Calu3 (cell line): ENCODE results near the gene CRB1. TPM values are rescaled to one million over a fixed set of nuclear protein-coding genes. Genes with fewer than 3 reads are reported as not detected.

Experiments
- BruUV-seq: library from RNA; stranded (reverse); fragments of 400-500 nt; replicated peaks from 2 replicates; lab custom pipeline; 2021; lab: Mats Ljungman, UMichigan
- CTCF ChIA-PET: fragments of 300-600 bp; sonication (Branson Sonifier 250); formaldehyde crosslinking; loops from one replicate; lab custom pipeline; 2022; ENCODE audit warnings: antibody characterized with exemption; lab: Charles Lee
- DNase-seq: peaks from one replicate; pipeline ENCODE4 v3.0.0; 2022
- H3K27ac Mint-ChIP-seq: one replicate; pipeline ENCODE4 v1.8.0; 2022; ENCODE audit warnings: mixed read lengths; ENCODE audit not compliant: unreplicated experiment
- H3K27me3 Mint-ChIP-seq: one replicate; pipeline ENCODE4 v1.8.0; 2022; ENCODE audit warnings: mixed read lengths; ENCODE audit not compliant: unreplicated experiment
- H3K36me3 Mint-ChIP-seq: one replicate; pipeline ENCODE4 v1.8.0; 2022; ENCODE audit warnings: mild to moderate bottlenecking, moderate library complexity, mixed read lengths; ENCODE audit not compliant: insufficient read depth, unreplicated experiment
- H3K4me1 Mint-ChIP-seq: one replicate; pipeline ENCODE4 v1.8.0; 2022; ENCODE audit warnings: mild to moderate bottlenecking, low read depth, mixed read lengths; ENCODE audit not compliant: unreplicated experiment
- H3K4me3 Mint-ChIP-seq: one replicate; pipeline ENCODE4 v1.8.0; 2022; ENCODE audit warnings: mild to moderate bottlenecking, low read depth, moderate library complexity, mixed read lengths; ENCODE audit not compliant: unreplicated experiment
- H3K9me3 Mint-ChIP-seq: one replicate; pipeline ENCODE4 v1.8.0; 2022; ENCODE audit warnings: low read depth, mixed read lengths; ENCODE audit not compliant: unreplicated experiment
- CTCF ChIP-seq: fragments of 200-600 bp; IDR thresholded peaks from one replicate; pipeline ENCODE4 v1.8.0; 2022; ENCODE audit warnings: antibody characterized with exemption; ENCODE audit not compliant: unreplicated experiment
- intact Hi-C: fragments of 100-400 bp; cut with micrococcal nuclease; formaldehyde crosslinking; loops from one replicate; pipeline ENCODE4 v1.10.0; 2022; ENCODE audit not compliant: unreplicated experiment
- total RNA-seq: library from RNA; stranded (reverse); gene quantifications from 2 replicates; pipeline ENCODE4 v1.2.3, GENCODE V29; 2022

CRB1 gene
- total RNA-seq, 1 experiment from 2014 or later: not detected

GRCh38 chr1:197224160-197224559 is 43.9 kb upstream of the CRB1 start:
- H3K4me1 Mint-ChIP-seq: peaks cover 12% of the 10 kb centered on the region
- H3K27ac Mint-ChIP-seq: no peak overlapping the region
- H3K36me3 Mint-ChIP-seq: peaks cover 7% of the 10 kb centered on the region
- intact Hi-C loops: loop anchor here (1.0 kb wide), 2 partner anchors 90 to 133 kb away; no protein-coding TSS in a partner anchor
- no TSS peak for BruUV-seq
- DNase-seq: no peak
- TF ChIP-seq CTCF: peak; percentile 49
- no peaks in the 10 kb centered on the region for H3K9me3 Mint-ChIP-seq
- H3K27me3 Mint-ChIP-seq: no peaks in the 10 kb centered on the region
- CTCF ChIA-PET: interaction anchor here (0.6 to 2.4 kb wide), 11 partner anchors 10 to 226 kb away, joined by 3 to 18 read pairs (median 6); no protein-coding TSS in a partner anchor
- H3K4me3 Mint-ChIP-seq: no peak overlapping the region

DNA sequence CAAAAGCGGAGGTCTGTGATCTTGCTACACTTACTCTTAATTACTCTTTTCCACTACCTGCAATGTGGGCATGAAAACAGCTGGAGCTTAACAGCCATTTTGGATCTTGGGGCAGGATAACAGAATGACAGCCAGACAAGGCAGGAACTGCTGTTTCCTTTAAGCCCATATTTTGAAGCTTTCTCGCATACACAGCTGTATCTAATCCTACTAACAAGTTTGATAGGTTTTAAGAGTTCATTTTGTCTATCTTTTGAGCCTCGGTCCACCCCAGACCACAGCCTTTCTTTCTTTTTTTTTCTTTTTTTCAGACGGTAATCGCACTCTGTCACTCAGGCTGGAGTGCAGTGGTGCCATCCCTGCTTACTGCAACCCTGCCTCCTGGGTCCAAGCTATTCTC is 42.4 kb upstream of the CRB1 start:
- Mint-ChIP-seq H3K9me3 (no peaks in the 10 kb centered on the region), H3K27me3 (no peaks in the 10 kb centered on the region), H3K4me3 (no peak overlapping the region), H3K36me3 (peaks cover 7% of the 10 kb centered on the region), H3K4me1 (peaks cover 12% of the 10 kb centered on the region), H3K27ac (no peak overlapping the region)
- BruUV-seq: no TSS peak
- no peak for DNase-seq
- no peak for TF ChIP-seq CTCF
- intact Hi-C loops: loop anchor here (1.0 kb wide), 1 partner anchor 110 kb away; no protein-coding TSS in a partner anchor
- CTCF ChIA-PET: no interaction called here

- TF ChIP-seq CTCF: no peak
- H3K27ac Mint-ChIP-seq: no peak overlapping the region
- H3K27me3 Mint-ChIP-seq: no peaks in the 10 kb centered on the region
- no peaks in the 10 kb centered on the region for H3K4me1 Mint-ChIP-seq
- DNase-seq: no peak
- no TSS peak for BruUV-seq
- intact Hi-C loops: no loop called here
- CTCF ChIA-PET: interaction anchor here (1.2 kb wide), 1 partner anchor 11 kb away, joined by 6 read pairs; no protein-coding TSS in a partner anchor
- H3K9me3 Mint-ChIP-seq: no peaks in the 10 kb centered on the region
- H3K36me3 Mint-ChIP-seq: no peaks in the 10 kb centered on the region
- no peak overlapping the region for H3K4me3 Mint-ChIP-seq
Observed at GRCh38 chr1:197234581-197234980, 33.5 kb upstream of the CRB1 start.

DNA sequence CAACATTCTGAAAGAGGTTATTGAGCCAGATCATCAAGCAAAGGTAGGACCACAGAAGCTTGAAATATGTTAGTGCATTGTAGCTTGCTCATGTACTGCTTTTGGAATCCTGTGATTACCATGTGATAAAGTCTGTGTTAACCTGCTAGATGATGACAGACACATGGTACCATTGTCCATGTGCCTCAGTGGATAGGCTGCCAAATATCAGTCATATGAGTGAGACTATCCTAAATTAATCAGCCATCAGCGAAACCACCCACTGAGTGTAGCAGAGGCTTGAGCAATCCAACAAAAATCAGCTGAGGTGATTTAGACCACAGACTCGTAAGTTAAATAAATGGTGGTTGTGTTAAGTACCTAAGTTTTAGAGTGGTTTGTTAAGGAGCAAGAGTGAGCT is 32.7 kb upstream of the CRB1 start:
- H3K27ac Mint-ChIP-seq: no peak overlapping the region
- intact Hi-C loops: no loop called here
- CTCF ChIA-PET: no interaction called here

More for the DNA sequence above, 32.7 kb upstream of the CRB1 start:
- no TSS peak for BruUV-seq
- H3K9me3 Mint-ChIP-seq: no peaks in the 10 kb centered on the region
- no peak overlapping the region for H3K4me3 Mint-ChIP-seq
- no peak for TF ChIP-seq CTCF
- H3K4me1 Mint-ChIP-seq: no peaks in the 10 kb centered on the region
- no peaks in the 10 kb centered on the region for H3K27me3 Mint-ChIP-seq
- no peaks in the 10 kb centered on the region for H3K36me3 Mint-ChIP-seq
- DNase-seq: no peak
